NCI-H2196 (cell line): ENCODE data around the gene TTBK2.
"Not testable (repeated sequence)": the region's sequence is repeated elsewhere in the genome, so short reads cannot be mapped to it uniquely, and the experiment has no call there.

Source experiments
- DNase-seq: peaks from one replicate; lab custom pipeline; 2025; ENCODE audit not compliant: unreplicated experiment; lab: John Stamatoyannopoulos, UW

TTBK2 gene

GRCh38 chr15:42766109-42766508 lies 154.5 kb downstream of the TTBK2 start:
- DNase-seq, result not testable (repeated sequence)

GRCh38 chr15:42764154-42764731 lies 156.3 kb downstream of the TTBK2 start:
- DNase-seq, result not testable (repeated sequence)

GRCh38 chr15:42761813-42762212 lies 158.8 kb downstream of the TTBK2 start:
- not testable (repeated sequence) for DNase-seq

- DNase-seq, result no peak
These were observed 159.8 kb downstream of the TTBK2 start for GRCh38 chr15:42760759-42761158.

- DNase-seq, result no peak
These were observed 161.5 kb downstream of the TTBK2 start for GRCh38 chr15:42759093-42759492.

GRCh38 chr15:42750306-42750705 lies 170.3 kb downstream of the TTBK2 start:
- DNase-seq, result no peak

GRCh38 chr15:42749266-42749665 lies 171.3 kb downstream of the TTBK2 start:
- DNase-seq, result no peak

- DNase-seq, result no peak
These were observed 176.4 kb downstream of the TTBK2 start for GRCh38 chr15:42744195-42744594.

- no peak for DNase-seq
These were observed 178.4 kb downstream of the TTBK2 start for GRCh38 chr15:42742149-42742548.

GRCh38 chr15:42741710-42742109 lies 178.9 kb downstream of the TTBK2 start:
- no peak for DNase-seq

- no peak for DNase-seq
These were observed 182.8 kb downstream of the TTBK2 start for GRCh38 chr15:42737529-42738328.

GRCh38 chr15:42736793-42737528 lies 183.6 kb downstream of the TTBK2 start, which contains the start of gene CDAN1:
TSS of gene CDAN1 (minus strand) at chr15:42737128. CDS start at chr15:42737102, 26 bp downstream.
- peak; percentile 75 for DNase-seq

- DNase-seq, result no peak
These were observed 184.3 kb downstream of the TTBK2 start for GRCh38 chr15:42736178-42736792.

- DNase-seq, result no peak
These were observed 185.0 kb downstream of the TTBK2 start for GRCh38 chr15:42735382-42736165.

- DNase-seq, result no peak
These were observed 186.4 kb downstream of the TTBK2 start for GRCh38 chr15:42734076-42734672.

GRCh38 chr15:42733027-42733426 lies 187.6 kb downstream of the TTBK2 start:
- DNase-seq, result no peak

- no peak for DNase-seq
These were observed 188.3 kb downstream of the TTBK2 start for GRCh38 chr15:42732095-42732827.

GRCh38 chr15:42731461-42731860 lies 189.1 kb downstream of the TTBK2 start:
- no peak for DNase-seq

- DNase-seq, result no peak
These were observed 190.0 kb downstream of the TTBK2 start for GRCh38 chr15:42730536-42730935.

GRCh38 chr15:42730135-42730534 lies 190.4 kb downstream of the TTBK2 start:
- no peak for DNase-seq
